Left ventricle myocardium inferior (tissue), 1 donor: ENCODE data around the gene STXBP2. TPM values are rescaled to one million over a fixed set of nuclear protein-coding genes. Genes with fewer than 3 reads are reported as not detected.

ENCODE experiments used
- DNase-seq: peaks from one replicate; pipeline ENCODE4 v3.0.0-alpha.2; 2020
- H3K27ac ChIP-seq: fragments of 200-600 bp; replicated peaks from 2 replicates; pipeline ENCODE4 v1.8.0; 2021
- H3K27me3 ChIP-seq: fragments of 200-600 bp; 2 replicates; pipeline ENCODE4 v1.8.0; 2021; ENCODE audit warnings: low read depth
- H3K36me3 ChIP-seq: fragments of 200-600 bp; 2 replicates; pipeline ENCODE4 v1.8.0; 2021
- H3K4me1 ChIP-seq: fragments of 200-600 bp; 2 replicates; pipeline ENCODE4 v1.8.0; 2021
- H3K4me3 ChIP-seq: fragments of 200-600 bp; 2 replicates; pipeline ENCODE4 v1.8.0; 2021; ENCODE audit warnings: mild to moderate bottlenecking, moderate library complexity
- H3K9me3 ChIP-seq: fragments of 200-600 bp; replicated peaks from 2 replicates; pipeline ENCODE4 v1.8.0; 2021
- CTCF ChIP-seq: fragments of 200-600 bp; IDR thresholded peaks from 2 replicates; pipeline ENCODE4 v1.8.0; 2021; ENCODE audit warnings: antibody characterized with exemption, mild to moderate bottlenecking, borderline replicate concordance
- intact Hi-C: fragments of 100-400 bp; cut with micrococcal nuclease; formaldehyde crosslinking; loops from one replicate; pipeline ENCODE4 v1.11.0; 2022
- total RNA-seq: library from RNA; stranded (reverse); fragmentation: NEBNext Ultra II Directional; extraction: Animal tissue kit (Norgen Biotek cat#: 25700); gene quantifications from one replicate; pipeline ENCODE4 v1.2.1, GENCODE V29; 2021
- donor health status: DM: no; HTN: yes; CAD: no; lungs with severe emphysema.

The STXBP2 gene
- total RNA-seq, 1 donor from 2014 or later, result 4.5 TPM

DNA sequence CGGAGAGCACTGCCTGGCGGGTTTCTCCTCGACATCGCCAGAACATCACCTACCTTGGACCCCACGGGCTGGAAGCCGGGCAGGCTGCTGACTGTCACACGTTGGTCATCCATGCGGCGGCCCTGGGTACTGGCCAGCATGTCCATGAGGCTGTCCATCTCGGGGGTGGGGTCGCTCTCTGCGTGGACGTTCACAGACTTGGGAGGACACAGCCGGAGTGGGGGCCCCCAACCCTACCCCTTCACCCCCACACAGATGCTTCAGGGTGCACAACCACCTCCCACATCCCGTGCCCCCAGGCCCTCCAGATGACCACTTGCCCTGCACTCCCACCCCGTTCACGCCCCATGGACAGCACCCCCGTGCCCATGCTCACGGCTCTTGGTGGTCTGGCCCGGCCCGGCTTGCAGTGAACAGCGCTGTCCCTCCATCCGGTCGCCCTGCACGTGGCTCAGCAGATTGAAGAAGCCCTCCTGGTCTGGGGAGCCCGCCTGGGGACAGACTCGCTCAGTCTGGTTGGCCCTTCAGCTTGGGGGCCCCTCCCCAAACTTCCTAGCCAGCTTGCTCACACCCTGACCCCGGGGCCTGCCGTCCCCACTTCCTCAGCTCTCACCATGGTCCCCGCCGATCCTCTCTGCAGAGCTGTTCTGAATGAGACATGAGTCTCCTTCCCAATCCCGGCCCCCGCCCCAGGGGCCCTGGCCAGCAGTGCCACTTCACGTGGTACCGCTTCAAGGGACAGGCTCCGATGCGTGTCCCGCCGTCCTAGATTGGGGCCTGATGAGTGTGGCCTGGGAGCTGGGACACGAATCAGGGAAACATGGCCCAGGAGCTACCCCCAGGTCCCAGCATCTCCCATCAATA, 4.3 kb upstream of the STXBP2 start:
- Histone ChIP-seq H3K27ac (no peak overlapping the region), H3K4me3 (no peak overlapping the region), H3K36me3 (peaks cover 14% of the 10 kb centered on the region), H3K4me1 (peaks cover 60% of the 10 kb centered on the region), H3K27me3 (peaks cover 19% of the 10 kb centered on the region), H3K9me3 (no peaks in the 10 kb centered on the region)
- TF ChIP-seq CTCF, result no peak
- no peak for DNase-seq
- intact Hi-C loops, result no loop called here

GRCh38 chr19:7633698-7634097, 3.2 kb upstream of the STXBP2 start, which contains the start of gene PCP2:
Gene PCP2, minus strand, starts transcription at chr19:7633719. Its CDS starts 262 bp downstream, at chr19:7633457.
- peaks cover 14% of the 10 kb centered on the region for H3K36me3 ChIP-seq
- H3K4me1 ChIP-seq, result peaks cover 49% of the 10 kb centered on the region
- H3K27me3 ChIP-seq, result peaks cover 30% of the 10 kb centered on the region
- no peak within 1 kb of the TSS for H3K27ac ChIP-seq
- no peaks in the 10 kb centered on the region for H3K9me3 ChIP-seq
- no peak within 1 kb of the TSS for H3K4me3 ChIP-seq
- intact Hi-C loops, result no loop called here
- no peak for DNase-seq
- no peak for TF ChIP-seq CTCF

DNA sequence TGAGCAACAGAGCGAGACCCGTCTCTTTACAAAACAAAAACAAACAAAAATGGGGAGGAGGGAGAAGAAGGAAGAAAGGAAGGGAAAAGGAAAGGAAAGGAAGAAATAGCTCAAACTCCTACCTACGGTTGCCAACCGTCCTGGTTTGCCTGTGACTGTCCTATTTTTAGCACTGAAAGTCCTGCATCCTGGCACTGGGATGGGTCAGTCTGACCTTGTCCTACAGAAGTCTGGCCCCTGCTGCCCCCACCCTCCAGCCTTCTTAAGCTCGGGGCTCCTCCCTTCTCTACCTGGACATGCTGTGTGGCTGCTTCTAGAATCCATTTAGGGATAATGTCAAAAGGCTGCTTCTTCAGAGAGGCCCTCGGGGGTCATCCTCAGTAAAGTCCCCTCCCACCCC, 1.2 kb upstream of the STXBP2 start:
- no peak for TF ChIP-seq CTCF
- no peak for DNase-seq
- H3K36me3 ChIP-seq, result peaks cover 14% of the 10 kb centered on the region
- peak overlapping the region; percentile 4 for H3K4me3 ChIP-seq
- H3K9me3 ChIP-seq, result no peaks in the 10 kb centered on the region
- peaks cover 36% of the 10 kb centered on the region for H3K27me3 ChIP-seq
- intact Hi-C loops, result no loop called here
- H3K4me1 ChIP-seq, result peaks cover 34% of the 10 kb centered on the region
- no peak overlapping the region for H3K27ac ChIP-seq

- no peak for DNase-seq
- Histone ChIP-seq H3K27me3 (peaks cover 36% of the 10 kb centered on the region), H3K4me1 (peaks cover 27% of the 10 kb centered on the region), H3K9me3 (no peaks in the 10 kb centered on the region), H3K4me3 (peak overlapping the region; percentile 56), H3K36me3 (peaks cover 14% of the 10 kb centered on the region), H3K27ac (no peak overlapping the region)
- TF ChIP-seq CTCF, result no peak
- intact Hi-C loops, result no loop called here
These were observed 606 bp upstream of the STXBP2 start for GRCh38 chr19:7636317-7636690.

- Histone ChIP-seq H3K36me3 (peaks cover 3% of the 10 kb centered on the region), H3K27me3 (peaks cover 36% of the 10 kb centered on the region), H3K27ac (peak overlapping the region; percentile 52), H3K9me3 (no peaks in the 10 kb centered on the region), H3K4me1 (peaks cover 27% of the 10 kb centered on the region), H3K4me3 (peak overlapping the region; percentile 56)
- no peak for TF ChIP-seq CTCF
- intact Hi-C loops, result no loop called here
- peak; percentile 51 for DNase-seq
These were observed 705 bp downstream of the STXBP2 start for GRCh38 chr19:7637374-7638256.
